Activated T-cell treated with anti-CD3 and anti-CD28 coated beads, Interleukin-2, amount 50 U/mL, for 24 hours (primary cell): ENCODE results near the gene TRMT112.
A peak's percentile ranks its signal among the peaks of the same experiment; 100 is the strongest.

ENCODE experiments used
- DNase-seq: peaks from one replicate; pipeline ENCODE4 v3.0.0-alpha.2; 2020
- H3K27ac Mint-ChIP-seq: 2 replicates; pipeline ENCODE4 v1.8.0; 2020; ENCODE audit warnings: mild to moderate bottlenecking, mixed read lengths
- H3K27me3 Mint-ChIP-seq: 2 replicates; pipeline ENCODE4 v1.8.0; 2020; ENCODE audit warnings: mixed read lengths
- H3K36me3 Mint-ChIP-seq: 2 replicates; pipeline ENCODE4 v1.8.0; 2020; ENCODE audit warnings: low read depth, mixed read lengths
- H3K4me1 Mint-ChIP-seq: 2 replicates; pipeline ENCODE4 v1.8.0; 2020; ENCODE audit warnings: low read depth, mixed read lengths
- H3K4me3 Mint-ChIP-seq: 2 replicates; pipeline ENCODE4 v1.8.0; 2020; ENCODE audit warnings: mild to moderate bottlenecking, moderate library complexity, mixed read lengths
- H3K9me3 Mint-ChIP-seq: 2 replicates; pipeline ENCODE4 v1.8.0; 2020; ENCODE audit warnings: mixed read lengths

The TRMT112 gene

DNA sequence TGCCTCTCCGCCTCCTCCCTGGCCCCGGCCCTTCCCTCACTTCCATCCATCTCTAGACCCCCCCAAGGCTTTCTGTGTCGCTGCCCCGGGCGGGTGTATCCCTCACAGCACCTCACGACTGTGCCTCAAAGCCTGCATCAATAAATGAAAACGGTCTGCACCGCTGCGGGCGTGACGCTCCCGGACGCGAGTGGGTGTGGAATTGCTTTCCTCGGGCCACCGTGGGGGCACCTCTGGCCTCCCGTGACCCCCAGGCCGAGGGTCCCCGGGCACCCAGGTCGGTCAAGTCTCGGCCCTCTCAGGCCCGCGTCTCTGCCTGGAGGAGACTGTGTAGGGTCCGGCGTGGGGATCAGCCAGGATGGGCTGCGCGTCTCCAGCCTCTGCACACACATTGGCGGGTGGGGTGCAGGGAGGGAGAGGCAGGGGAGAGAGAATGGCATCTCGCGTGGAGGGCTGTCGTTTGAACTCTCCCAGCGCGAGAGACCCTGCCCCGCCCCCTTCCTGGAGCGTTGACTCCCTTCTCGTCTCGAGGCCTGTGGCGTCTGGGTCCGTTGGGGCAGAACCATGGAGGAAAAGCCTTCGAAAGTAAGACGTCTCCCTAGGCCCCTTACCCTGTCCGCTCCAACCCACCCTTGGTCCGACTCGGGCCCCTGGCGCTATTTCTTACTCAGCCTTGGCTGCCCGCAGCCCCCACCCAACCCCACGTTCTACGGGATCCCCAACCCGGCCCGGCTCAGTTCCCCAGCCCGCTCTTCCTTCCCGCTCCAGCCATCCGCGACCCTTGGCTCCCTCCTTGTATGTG lies 17.3 kb downstream of the TRMT112 start, which contains the start of gene CATSPERZ:
CATSPERZ (plus strand) TSS at position 512 of the 802 bp plus-strand sequence; CDS start at position 565, 53 bp downstream.
- Mint-ChIP-seq H3K27me3 (peaks cover 70% of the 10 kb centered on the region), H3K9me3 (no peaks in the 10 kb centered on the region), H3K4me1 (peaks cover 33% of the 10 kb centered on the region), H3K4me3 (peak within 1 kb of the TSS; percentile 57), H3K27ac (no peak within 1 kb of the TSS), H3K36me3 (peaks cover 4% of the 10 kb centered on the region)
- peak; percentile 51 for DNase-seq

DNA sequence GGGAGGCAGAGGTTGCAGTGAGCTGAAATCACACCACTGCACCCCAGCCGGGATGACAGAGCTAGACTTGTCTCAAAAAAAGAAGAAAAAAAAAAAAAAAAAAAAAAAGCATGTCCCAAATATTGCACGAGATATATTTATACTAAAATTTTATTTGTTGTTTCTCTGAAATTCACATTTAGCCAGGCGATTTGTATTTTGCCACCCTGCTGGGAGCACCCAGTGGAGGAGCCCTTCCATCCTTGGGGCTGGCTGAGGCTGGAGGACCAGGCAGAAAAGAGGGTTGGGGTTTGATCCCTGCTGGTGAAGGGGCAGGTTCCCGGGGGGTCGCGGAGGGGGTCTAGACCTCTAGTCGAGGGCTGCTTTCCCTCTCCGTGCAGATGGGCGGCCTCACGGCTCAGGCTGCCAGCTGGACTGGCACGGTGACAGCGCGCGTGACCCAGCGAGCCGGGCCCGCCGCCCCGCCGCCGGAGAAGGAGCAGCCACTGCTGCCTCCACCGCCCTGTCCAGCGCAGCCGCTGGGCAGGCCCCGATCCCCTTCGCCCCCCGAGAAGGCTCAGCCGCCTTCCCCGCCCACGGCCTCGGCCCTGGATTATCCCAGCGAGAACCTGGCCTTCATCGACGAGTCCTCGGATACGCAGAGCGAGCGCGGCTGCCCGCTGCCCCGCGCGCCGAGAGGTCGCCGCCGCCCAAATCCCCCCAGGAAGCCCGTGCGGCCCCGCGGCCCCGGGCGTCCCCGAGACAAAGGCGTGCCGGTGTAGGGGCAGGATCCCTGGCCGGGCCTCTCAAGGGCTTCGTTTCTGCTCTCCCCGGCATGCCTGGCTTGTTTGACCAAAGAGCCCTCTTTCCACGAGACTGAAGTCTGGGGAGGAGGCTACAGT lies 18.2 kb downstream of the TRMT112 start:
- no peaks in the 10 kb centered on the region for H3K9me3 Mint-ChIP-seq
- no peak overlapping the region for H3K27ac Mint-ChIP-seq
- peak overlapping the region; percentile 54 for H3K4me3 Mint-ChIP-seq
- H3K27me3 Mint-ChIP-seq = peaks cover 76% of the 10 kb centered on the region
- H3K36me3 Mint-ChIP-seq = no peaks in the 10 kb centered on the region
- peaks cover 28% of the 10 kb centered on the region for H3K4me1 Mint-ChIP-seq
- DNase-seq = no peak

DNA sequence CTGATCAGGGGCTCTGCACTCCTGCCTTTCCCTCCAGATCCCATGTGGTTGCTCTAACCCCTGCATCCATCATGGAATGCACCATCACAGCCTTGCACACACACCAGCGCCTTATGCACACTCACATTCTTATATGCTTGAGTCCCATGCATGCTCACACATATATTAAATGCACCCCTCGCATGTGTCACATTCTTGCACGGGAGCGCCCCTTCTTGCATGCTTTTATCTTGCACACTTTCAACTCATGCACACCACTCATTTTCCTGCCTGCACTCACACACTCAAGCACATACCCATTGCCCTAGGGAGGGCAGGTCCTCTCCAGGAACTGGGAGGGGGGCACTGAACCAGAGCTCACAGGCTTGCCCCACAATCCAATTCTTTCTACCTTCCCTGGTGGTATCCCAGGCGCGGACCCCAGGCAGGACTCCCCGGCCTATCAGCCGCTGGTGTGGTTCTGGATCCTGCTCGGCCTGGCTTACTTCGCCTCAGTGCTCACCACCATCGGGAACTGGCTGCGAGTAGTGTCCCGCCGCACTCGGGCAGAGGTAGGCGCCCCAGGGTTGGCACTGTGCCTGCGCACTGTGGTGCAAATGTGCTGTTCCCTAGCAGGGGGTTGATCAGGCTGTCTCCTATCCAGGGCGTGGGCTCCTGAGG lies 19.5 kb downstream of the TRMT112 start:
- H3K27me3 Mint-ChIP-seq = peaks cover 87% of the 10 kb centered on the region
- no peak for DNase-seq
- peaks cover 22% of the 10 kb centered on the region for H3K4me1 Mint-ChIP-seq
- no peak overlapping the region for H3K4me3 Mint-ChIP-seq
- no peak overlapping the region for H3K27ac Mint-ChIP-seq
- H3K36me3 Mint-ChIP-seq = no peaks in the 10 kb centered on the region
- H3K9me3 Mint-ChIP-seq = no peaks in the 10 kb centered on the region

DNA sequence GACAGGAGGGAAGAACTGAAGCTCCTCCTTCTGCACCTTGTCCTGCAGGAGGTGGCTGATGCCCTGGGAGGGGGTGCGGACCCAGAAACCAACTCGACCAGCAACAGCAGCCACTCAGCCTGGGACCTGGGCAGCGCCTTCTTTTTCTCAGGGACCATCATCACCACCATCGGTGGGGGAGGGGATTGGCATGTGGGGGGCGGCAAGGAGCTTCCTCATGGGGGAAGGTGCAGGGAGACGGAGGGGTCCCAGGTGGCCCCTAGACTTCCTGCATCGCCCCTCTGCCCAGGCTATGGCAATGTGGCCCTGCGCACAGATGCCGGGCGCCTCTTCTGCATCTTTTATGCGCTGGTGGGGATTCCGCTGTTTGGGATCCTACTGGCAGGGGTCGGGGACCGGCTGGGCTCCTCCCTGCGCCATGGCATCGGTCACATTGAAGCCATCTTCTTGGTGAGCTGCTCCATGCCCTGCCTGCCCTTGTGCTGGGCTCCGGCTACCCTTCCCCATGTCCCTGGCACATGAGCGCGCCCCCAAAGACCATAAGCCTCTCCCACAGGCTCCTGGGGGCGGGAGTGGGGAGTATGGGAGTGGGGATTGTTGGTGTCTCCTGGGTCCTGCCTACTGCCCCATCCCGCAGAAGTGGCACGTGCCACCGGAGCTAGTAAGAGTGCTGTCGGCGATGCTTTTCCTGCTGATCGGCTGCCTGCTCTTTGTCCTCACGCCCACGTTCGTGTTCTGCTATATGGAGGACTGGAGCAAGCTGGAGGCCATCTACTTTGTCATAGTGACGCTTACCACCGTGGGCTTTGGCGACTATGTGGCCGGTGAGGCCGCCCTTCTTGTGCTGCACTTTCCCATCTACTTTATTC lies 20.3 kb downstream of the TRMT112 start:
- Mint-ChIP-seq H3K27me3 (peaks cover 92% of the 10 kb centered on the region), H3K36me3 (no peaks in the 10 kb centered on the region), H3K4me3 (no peak overlapping the region), H3K4me1 (peaks cover 22% of the 10 kb centered on the region), H3K9me3 (no peaks in the 10 kb centered on the region), H3K27ac (no peak overlapping the region)
- DNase-seq = no peak

DNA sequence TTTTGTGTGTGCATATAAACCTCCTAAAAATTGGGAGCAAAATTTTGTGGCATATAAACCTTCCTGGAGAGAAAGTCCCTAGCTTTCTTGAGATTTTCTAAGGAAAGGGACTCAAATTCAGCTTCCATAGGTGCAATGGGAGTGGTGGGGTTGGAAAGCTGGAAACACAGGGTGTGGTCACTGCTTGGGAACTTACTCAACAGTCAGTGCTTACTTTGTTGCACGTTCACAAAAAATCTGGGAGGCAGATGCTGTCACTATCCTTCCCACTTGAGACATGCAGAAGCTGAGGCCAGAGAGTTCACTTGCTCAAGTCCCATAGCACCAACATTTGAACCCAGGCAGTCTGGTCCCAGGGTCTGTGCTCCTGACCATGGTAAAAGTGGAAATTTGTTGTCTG lies 21.1 kb downstream of the TRMT112 start:
- Mint-ChIP-seq H3K4me3 (no peak overlapping the region), H3K27me3 (peaks cover 87% of the 10 kb centered on the region), H3K27ac (no peak overlapping the region), H3K9me3 (no peaks in the 10 kb centered on the region), H3K4me1 (peaks cover 22% of the 10 kb centered on the region), H3K36me3 (no peaks in the 10 kb centered on the region)
- no peak for DNase-seq

DNA sequence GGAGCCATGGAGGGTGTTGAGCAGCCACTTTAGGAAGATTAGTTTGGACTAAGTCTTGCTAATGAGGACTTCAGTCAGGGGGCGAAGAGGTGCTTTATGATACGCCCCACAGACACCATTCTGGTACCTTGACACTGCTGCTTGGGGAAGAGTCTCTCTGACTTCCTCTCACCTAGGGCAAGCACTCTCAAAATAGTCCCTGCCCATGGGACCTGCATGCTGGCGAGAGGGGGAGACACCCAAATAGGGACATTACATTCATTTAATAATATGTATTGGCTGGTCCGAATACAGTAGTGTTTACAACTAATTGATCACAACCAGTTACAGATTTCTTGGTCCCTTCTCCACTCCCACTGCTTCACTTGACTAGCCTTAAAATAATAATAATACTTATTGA lies 21.6 kb downstream of the TRMT112 start:
- Mint-ChIP-seq H3K4me1 (peaks cover 19% of the 10 kb centered on the region), H3K36me3 (no peaks in the 10 kb centered on the region)
- no peak for DNase-seq

DNA sequence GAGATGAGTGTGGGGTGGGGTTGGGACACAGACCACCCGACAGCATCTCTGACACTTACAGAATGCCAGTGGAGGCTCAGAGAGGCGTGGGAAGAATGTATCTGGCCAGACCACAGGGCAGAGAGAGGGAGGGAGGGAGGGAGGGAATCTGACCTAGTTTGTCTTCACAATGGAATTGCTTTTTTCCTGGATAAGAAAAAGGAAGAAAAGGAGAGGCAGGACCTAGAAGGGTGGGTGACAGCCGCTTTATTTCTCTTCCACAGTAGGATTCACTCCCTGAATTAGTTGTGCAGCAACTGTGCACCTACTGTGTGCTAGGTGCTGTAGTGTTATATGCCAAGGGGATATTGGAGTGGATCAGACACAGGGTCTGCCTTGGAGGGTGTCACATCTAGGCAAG lies 22.6 kb downstream of the TRMT112 start:
- Mint-ChIP-seq H3K4me1 (peaks cover 12% of the 10 kb centered on the region), H3K27ac (no peak overlapping the region), H3K4me3 (no peak overlapping the region), H3K36me3 (no peaks in the 10 kb centered on the region), H3K27me3 (peaks cover 84% of the 10 kb centered on the region), H3K9me3 (no peaks in the 10 kb centered on the region)
- no peak for DNase-seq

More for the DNA sequence above, 21.6 kb downstream of the TRMT112 start:
- Mint-ChIP-seq H3K27ac (no peak overlapping the region), H3K9me3 (no peaks in the 10 kb centered on the region), H3K27me3 (peaks cover 88% of the 10 kb centered on the region), H3K4me3 (no peak overlapping the region)

DNA sequence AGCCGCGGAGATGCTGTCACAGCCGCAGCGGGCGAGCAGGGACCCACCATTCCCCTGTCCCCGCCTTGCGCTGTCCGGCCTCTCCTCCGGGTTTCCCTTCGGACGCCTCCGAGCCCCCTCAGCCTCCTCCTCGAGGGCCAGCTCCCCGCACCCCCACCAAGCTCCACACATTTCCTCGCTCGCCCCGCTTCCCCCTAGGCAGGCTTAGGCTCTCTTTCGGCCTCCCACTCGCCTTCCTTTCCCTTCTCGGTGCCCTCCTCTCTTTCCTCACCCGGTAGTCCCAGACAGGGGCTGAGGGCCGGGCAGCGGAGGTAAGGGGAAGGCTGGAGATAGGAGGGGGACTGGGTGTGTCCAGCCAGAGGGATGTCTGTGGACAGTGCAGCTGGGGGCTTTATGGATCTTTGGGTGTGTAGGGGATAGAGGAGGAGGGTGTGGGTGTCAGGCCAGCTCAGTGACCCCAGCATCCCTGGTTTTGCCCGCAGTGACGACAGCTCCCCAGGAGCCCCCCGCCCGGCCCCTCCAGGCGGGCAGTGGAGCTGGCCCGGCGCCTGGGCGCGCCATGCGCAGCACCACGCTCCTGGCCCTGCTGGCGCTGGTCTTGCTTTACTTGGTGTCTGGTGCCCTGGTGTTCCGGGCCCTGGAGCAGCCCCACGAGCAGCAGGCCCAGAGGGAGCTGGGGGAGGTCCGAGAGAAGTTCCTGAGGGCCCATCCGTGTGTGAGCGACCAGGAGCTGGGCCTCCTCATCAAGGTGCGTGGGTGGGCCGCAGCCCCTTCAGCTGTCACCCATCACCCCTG lies 24.7 kb downstream of the TRMT112 start:
- Mint-ChIP-seq H3K4me3 (peak overlapping the region; percentile 47), H3K36me3 (no peaks in the 10 kb centered on the region), H3K27me3 (peaks cover 63% of the 10 kb centered on the region)

DNA sequence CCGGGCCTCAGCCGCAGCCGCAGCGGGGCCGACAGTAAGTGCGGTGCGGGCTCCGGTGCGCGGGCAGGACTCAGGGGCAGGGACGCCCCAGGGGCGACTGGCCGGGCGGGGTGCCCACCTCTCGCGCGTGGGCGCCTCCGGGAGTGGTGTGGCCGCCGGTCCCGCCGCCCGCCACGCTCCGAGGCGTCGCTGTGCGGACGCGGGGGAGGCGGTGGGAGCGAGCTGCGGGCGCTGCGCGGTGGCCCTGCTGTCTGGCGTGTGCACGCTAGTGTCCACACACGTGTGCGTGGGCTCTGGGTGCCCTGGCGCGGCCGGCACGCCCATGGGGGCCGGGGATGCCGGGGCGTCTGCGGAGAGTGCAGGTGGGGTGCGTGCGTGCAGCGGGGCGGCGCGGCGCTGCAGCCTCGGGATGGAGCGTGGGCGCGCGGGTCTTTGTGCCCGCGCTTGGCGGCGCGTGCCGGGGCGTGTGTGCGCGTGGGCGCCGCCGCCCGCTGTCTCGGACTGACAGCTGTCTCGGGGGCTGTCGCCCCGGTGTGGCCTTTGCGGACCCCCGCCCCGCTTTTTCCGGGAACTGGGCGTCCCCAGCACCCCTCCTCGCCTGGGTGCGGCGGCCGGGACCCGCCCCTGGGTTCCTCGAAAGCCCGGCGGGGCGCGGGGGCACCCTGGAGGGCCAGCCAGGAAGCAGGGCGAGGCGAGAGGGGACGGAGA lies 25.5 kb downstream of the TRMT112 start:
- Mint-ChIP-seq H3K27ac (no peak overlapping the region), H3K4me3 (peak overlapping the region; percentile 47), H3K36me3 (no peaks in the 10 kb centered on the region), H3K9me3 (no peaks in the 10 kb centered on the region), H3K4me1 (peaks cover 5% of the 10 kb centered on the region), H3K27me3 (peaks cover 56% of the 10 kb centered on the region)
- peak; percentile 46 for DNase-seq

More for the DNA sequence above, 24.7 kb downstream of the TRMT112 start:
- no peak overlapping the region for H3K27ac Mint-ChIP-seq
- DNase-seq = no peak
- no peaks in the 10 kb centered on the region for H3K9me3 Mint-ChIP-seq
- peaks cover 7% of the 10 kb centered on the region for H3K4me1 Mint-ChIP-seq

DNA sequence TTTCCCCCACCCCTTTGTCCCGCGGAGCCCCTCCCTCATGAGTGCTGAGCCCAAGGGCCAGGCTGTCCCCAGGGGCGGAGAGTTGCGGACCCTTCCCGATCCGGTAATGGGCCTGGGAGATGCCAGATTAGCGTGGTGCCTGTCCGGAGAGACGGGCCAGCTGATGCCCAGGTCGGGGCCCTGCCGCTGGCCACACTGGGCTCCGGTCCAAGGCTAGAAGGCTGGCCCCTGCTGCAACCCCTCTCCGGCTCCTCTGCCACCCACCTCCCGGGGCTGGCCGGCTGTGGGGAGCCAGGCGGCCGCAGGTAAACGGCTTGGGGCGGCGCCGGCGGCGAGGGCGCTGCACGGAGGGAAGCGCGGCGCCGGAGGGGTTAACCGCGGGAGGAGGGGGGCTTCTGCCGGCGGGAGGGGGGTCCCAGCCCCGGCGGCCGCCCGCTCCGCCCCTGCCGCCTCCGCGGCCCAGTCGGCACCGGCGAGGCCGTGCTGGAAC lies 26.1 kb downstream of the TRMT112 start, which contains the start of gene KCNK4:
KCNK4 (plus strand) TSS at position 41 of the 490 bp plus-strand sequence. CDS start 1,717 bp downstream, outside the sequence.
- no peak for DNase-seq

DNA sequence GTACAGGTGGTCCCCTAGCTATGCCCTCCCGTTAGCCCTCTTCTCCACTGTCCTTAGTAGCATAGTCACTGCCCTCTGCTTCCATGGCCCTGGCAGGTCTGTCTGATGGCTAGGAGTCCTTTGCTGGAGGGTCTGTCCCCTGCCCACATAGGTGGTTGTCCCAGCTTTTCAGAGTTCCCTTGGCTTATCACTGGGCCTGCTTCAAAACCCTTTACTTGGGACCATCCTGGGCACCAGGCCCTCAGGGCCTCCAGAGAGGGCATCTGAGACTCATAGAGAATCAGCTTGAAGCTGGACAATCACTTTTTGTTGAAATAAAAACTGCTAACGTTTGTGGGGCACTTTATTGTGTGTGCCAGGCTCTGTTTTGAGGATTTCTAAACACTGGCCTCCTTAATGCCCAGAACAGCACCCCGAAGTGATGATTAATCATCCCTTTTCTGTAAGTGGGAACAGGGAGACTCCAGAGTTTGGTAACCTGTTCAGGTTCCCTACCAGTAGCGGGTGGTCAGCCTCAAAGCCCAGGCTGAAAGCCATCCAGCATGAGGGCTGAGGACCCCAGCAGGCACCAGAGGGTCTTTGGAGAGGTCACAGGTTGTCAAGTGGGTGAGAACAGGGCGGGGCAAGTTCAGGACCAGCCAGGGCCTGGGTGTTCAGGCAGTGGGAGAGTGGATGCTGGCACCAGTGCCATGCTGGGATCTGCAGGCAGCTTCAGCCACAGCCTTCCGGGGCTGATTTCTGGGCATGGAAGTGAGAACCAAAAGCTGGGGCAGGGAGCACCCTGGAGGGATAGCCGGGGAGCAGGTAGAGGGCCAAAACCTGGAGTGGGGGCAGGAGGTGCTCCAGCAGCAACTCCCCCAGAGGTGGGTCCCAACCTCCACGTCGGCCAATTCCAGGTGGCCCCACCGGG lies 26.8 kb downstream of the TRMT112 start:
- no peak for DNase-seq
- Mint-ChIP-seq H3K4me3 (no peak overlapping the region), H3K4me1 (peaks cover 13% of the 10 kb centered on the region), H3K36me3 (no peaks in the 10 kb centered on the region), H3K27ac (no peak overlapping the region), H3K27me3 (peaks cover 43% of the 10 kb centered on the region), H3K9me3 (no peaks in the 10 kb centered on the region)

More for the DNA sequence above, 26.1 kb downstream of the TRMT112 start, which contains the start of gene KCNK4:
- H3K27me3 Mint-ChIP-seq = peaks cover 50% of the 10 kb centered on the region
- no peak within 1 kb of the TSS for H3K4me3 Mint-ChIP-seq
- H3K4me1 Mint-ChIP-seq = peaks cover 11% of the 10 kb centered on the region
- no peaks in the 10 kb centered on the region for H3K36me3 Mint-ChIP-seq
- H3K9me3 Mint-ChIP-seq = no peaks in the 10 kb centered on the region
- no peak within 1 kb of the TSS for H3K27ac Mint-ChIP-seq
